C4-2B (cell line): ENCODE measurements around the gene RPTOR.

Source experiments
- ZFX ChIP-seq: fragments of 450-650 bp; IDR thresholded peaks from 2 replicates; pipeline ENCODE4 v1.6.1; 2017
- TF ChIP-seq, protein P1 (sequence below): fragments of 450-650 bp; conservative IDR thresholded peaks from 2 replicates; pipeline ENCODE4 v1.5.1; 2017; ENCODE audit warnings: mild to moderate bottlenecking

DNA sequence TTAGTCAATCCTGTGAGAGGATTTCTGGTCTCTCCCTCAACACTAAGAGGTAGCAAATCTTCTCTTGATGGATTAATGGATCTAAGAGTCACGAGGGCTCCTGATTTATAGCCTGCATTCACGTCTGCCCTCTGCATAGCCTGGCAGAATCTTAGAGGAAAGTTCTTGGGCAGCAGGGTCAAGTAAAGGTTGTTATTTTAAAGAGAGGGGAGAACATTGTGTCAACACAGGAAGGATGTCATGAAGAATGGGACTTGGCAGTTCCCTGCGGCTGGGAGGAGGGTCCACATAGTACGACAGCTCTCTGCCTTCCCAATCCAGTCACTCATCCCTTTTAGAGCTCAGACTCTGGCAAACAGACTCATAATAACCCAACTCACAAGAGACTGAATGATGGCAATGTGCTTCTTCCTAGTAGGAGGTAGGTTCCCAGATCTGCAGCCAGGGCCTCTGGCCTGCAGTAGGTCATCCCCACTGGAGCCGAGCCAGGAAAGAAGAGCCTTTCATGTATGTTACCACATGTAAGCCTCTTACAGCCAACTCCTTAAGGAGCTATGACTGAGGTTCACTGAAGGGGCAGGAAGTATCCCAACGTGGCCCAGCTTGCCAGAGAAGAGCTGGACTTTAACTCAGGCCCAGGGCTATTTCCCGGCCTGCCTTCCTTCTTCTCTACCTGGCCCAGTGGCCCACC lies 25.4 kb upstream of the RPTOR start:
- TF ChIP-seq, protein P1, sequence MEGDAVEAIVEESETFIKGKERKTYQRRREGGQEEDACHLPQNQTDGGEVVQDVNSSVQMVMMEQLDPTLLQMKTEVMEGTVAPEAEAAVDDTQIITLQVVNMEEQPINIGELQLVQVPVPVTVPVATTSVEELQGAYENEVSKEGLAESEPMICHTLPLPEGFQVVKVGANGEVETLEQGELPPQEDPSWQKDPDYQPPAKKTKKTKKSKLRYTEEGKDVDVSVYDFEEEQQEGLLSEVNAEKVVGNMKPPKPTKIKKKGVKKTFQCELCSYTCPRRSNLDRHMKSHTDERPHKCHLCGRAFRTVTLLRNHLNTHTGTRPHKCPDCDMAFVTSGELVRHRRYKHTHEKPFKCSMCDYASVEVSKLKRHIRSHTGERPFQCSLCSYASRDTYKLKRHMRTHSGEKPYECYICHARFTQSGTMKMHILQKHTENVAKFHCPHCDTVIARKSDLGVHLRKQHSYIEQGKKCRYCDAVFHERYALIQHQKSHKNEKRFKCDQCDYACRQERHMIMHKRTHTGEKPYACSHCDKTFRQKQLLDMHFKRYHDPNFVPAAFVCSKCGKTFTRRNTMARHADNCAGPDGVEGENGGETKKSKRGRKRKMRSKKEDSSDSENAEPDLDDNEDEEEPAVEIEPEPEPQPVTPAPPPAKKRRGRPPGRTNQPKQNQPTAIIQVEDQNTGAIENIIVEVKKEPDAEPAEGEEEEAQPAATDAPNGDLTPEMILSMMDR, result no peak
- no peak for TF ChIP-seq ZFX
